NB4 (cell line): Measurements from ENCODE around the gene CEP350.

Experiments used
- MYC ChIP-seq: IDR thresholded peaks from 2 replicates; pipeline ENCODE4 v1.6.1; 2011; ENCODE audit warnings: low read depth, low read length
- POLR2A ChIP-seq: IDR thresholded peaks from 2 replicates; pipeline ENCODE4 v1.6.1; 2011; ENCODE audit warnings: mild to moderate bottlenecking; ENCODE audit not compliant: insufficient read length; ENCODE audit errors: extremely low read depth
- TF ChIP-seq, protein P1 (sequence below): IDR thresholded peaks from one replicate; pipeline ENCODE4 v1.5.1; 2012; ENCODE audit warnings: low read depth, low read length

DNA sequence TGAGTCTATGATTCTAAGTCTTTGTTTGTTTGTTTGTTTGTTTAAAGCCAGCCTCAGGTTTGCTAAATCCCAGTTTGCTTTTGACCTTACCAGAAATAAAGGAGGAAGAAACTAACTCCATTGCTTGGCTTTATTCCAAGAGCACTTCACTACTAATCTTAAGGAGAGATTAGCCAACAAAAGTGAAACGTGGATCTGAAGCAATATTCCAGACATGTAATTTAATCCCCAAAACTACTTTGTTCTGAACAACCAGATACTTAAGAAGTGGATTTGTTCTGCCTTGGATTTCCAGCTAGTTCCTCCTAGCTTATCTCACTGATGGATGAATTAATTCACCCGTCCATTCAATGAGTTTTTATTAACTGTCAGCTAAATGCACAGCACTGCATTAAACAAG lies 15.9 kb upstream of the CEP350 start:
- TF ChIP-seq, protein P1, sequence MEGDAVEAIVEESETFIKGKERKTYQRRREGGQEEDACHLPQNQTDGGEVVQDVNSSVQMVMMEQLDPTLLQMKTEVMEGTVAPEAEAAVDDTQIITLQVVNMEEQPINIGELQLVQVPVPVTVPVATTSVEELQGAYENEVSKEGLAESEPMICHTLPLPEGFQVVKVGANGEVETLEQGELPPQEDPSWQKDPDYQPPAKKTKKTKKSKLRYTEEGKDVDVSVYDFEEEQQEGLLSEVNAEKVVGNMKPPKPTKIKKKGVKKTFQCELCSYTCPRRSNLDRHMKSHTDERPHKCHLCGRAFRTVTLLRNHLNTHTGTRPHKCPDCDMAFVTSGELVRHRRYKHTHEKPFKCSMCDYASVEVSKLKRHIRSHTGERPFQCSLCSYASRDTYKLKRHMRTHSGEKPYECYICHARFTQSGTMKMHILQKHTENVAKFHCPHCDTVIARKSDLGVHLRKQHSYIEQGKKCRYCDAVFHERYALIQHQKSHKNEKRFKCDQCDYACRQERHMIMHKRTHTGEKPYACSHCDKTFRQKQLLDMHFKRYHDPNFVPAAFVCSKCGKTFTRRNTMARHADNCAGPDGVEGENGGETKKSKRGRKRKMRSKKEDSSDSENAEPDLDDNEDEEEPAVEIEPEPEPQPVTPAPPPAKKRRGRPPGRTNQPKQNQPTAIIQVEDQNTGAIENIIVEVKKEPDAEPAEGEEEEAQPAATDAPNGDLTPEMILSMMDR = no peak
- TF ChIP-seq POLR2A (no peak), MYC (no peak)
